Nephron (organoid): Measurements from ENCODE around the gene SMG6.

ENCODE experiments used
- H3K27ac Mint-ChIP-seq, 3 experiments: 2 replicates each; pipeline ENCODE4 v1.8.0; 2020; ENCODE audit warnings: mixed read lengths in 3 of 3, mild to moderate bottlenecking in 2 of 3, moderate library complexity in 1 of 3
- H3K27me3 Mint-ChIP-seq: 2 replicates; pipeline ENCODE4 v1.8.0; 2021; ENCODE audit warnings: low read depth, mild to moderate bottlenecking, moderate library complexity, mixed read lengths
- H3K36me3 Mint-ChIP-seq: 2 replicates; pipeline ENCODE4 v1.8.0; 2020; ENCODE audit warnings: low read depth, mixed read lengths
- H3K4me1 Mint-ChIP-seq: 2 replicates; pipeline ENCODE4 v1.8.0; 2020; ENCODE audit warnings: mixed read lengths
- H3K4me3 Mint-ChIP-seq, 3 experiments: 2 replicates each; pipeline ENCODE4 v1.8.0; 2020; ENCODE audit warnings: mild to moderate bottlenecking in 3 of 3, mixed read lengths in 3 of 3, moderate library complexity in 2 of 3
- H3K9me3 Mint-ChIP-seq: 2 replicates; pipeline ENCODE4 v1.8.0; 2020; ENCODE audit warnings: mixed read lengths
- CTCF ChIP-seq, 3 experiments: fragments of 200-600 bp; sonication (generic); IDR thresholded peaks; one replicate each; pipeline ENCODE4 v1.5.0; 2021; ENCODE audit warnings: antibody characterized with exemption in 3 of 3; ENCODE audit not compliant: unreplicated experiment in 3 of 3

SMG6 gene

DNA sequence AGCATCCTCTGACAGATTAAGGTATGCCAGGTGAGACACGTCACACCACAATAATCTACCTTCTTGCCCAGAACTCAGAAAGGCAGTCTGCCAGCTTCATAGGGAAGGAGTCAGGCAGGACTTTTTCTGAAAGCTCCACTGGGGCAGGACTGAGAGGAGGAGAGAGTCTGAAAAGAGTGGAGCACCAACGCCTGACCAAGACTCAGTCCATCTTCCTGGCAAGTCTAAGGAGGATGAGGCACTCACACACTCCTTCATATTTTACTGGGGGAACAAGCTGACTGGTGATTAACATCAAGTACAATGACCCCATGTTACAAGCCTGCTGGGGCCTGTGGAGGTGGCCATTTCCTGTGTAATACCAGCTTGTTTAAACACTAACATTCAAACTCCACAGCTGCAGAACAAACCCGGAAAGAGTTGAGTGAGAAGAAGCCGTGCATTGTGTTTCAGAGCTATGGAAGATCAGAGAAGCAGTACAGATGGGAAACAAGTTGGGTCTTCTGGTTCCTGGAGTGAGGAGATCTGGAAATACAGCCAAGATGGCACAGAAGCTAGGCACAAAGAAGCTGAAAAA, 126.3 kb downstream of the SMG6 start:
- H3K9me3 Mint-ChIP-seq: no peaks in the 10 kb centered on the region
- H3K4me1 Mint-ChIP-seq: peaks cover 97% of the 10 kb centered on the region
- no peak for TF ChIP-seq CTCF (IDR thresholded peaks at IDR 0.05; ENCODE audit: unreplicated experiment in 3 of 3)
- peak overlapping the region; percentile 7 to 49 (median 40) for H3K4me3 Mint-ChIP-seq
- no peaks in the 10 kb centered on the region for H3K27me3 Mint-ChIP-seq
- peak overlapping the region; percentile 99 for H3K27ac Mint-ChIP-seq
- H3K36me3 Mint-ChIP-seq: peaks cover 18% of the 10 kb centered on the region

DNA sequence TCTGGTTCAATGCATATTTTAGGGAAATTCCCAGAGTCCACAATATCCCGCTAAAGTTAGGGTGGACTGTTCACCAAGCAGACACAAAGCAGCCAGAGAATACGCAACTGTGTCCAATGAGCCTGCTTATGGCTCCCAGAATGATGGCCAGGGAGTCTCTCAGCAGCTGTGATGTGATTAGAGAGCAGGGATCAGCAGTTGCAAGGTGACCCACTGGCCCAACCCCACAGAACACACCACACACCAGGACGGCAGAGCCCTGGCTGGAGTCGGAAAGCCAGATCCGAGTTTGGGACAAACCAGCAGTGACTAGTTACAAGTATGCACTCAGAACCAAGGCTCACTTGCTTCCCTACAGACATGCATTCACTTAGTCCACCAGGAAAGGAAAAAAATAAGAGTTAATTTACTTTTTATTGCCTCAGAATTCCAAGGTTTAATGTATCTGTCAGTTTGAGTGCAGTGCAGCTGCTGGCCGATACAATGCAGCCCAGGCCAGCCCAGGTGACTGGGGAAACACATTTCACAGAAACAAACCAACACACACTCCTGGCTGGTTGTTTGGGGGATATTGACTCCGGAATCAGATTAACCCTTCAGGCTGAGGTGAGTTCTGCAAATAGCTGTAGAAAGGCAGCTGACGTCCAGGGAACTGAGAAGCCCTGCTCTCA, 127.0 kb downstream of the SMG6 start:
- Mint-ChIP-seq H3K4me1 (peaks cover 97% of the 10 kb centered on the region), H3K4me3 (peak overlapping the region; percentile 39 to 66 (median 40)), H3K36me3 (peaks cover 14% of the 10 kb centered on the region), H3K27ac (peak overlapping the region; percentile 99), H3K9me3 (no peaks in the 10 kb centered on the region), H3K27me3 (no peaks in the 10 kb centered on the region)
- TF ChIP-seq CTCF (IDR thresholded peaks at IDR 0.05; ENCODE audit: unreplicated experiment in 3 of 3): no peak

GRCh38 chr17:2175294-2175628, 128.3 kb downstream of the SMG6 start:
- Mint-ChIP-seq H3K9me3 (no peaks in the 10 kb centered on the region), H3K4me1 (peaks cover 88% of the 10 kb centered on the region), H3K4me3 (peak overlapping the region; percentile 41 to 73 (median 67)), H3K27me3 (no peaks in the 10 kb centered on the region), H3K36me3 (peaks cover 16% of the 10 kb centered on the region), H3K27ac (peak overlapping the region; percentile 99)
- TF ChIP-seq CTCF (IDR thresholded peaks at IDR 0.05; ENCODE audit: unreplicated experiment in 3 of 3): no peak

- Mint-ChIP-seq H3K36me3 (peaks cover 20% of the 10 kb centered on the region), H3K9me3 (no peaks in the 10 kb centered on the region), H3K4me1 (peaks cover 85% of the 10 kb centered on the region), H3K27ac (peak overlapping the region; percentile 99), H3K27me3 (no peaks in the 10 kb centered on the region), H3K4me3 (peak overlapping the region; percentile 67 to 79 (median 73))
- no peak for TF ChIP-seq CTCF (IDR thresholded peaks at IDR 0.05; ENCODE audit: unreplicated experiment in 3 of 3)
Measured at GRCh38 chr17:2174468-2175293, 128.9 kb downstream of the SMG6 start.

DNA sequence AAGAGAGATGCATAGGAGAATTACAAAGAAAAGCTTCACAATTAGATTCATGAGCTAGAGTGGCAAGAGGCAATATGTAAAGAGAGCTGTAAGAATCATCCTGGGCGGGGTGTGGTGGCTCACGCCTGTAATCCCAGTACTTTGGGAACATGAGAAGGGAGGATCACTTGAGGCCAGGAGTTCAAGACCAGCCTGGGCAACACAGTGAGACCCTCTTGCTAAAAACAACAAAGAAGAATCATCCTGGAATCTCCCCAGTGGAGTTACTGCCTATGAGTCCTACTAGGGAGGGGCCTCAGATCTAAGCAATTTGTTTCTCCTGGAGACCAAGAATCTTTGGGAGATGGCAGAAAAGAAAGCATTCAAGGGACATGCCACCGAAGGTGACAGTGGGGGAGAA, 129.6 kb downstream of the SMG6 start:
- no peaks in the 10 kb centered on the region for H3K9me3 Mint-ChIP-seq
- H3K4me3 Mint-ChIP-seq: peak overlapping the region; percentile 67 to 79 (median 73)
- peaks cover 26% of the 10 kb centered on the region for H3K36me3 Mint-ChIP-seq
- TF ChIP-seq CTCF (IDR thresholded peaks at IDR 0.05; ENCODE audit: unreplicated experiment in 3 of 3): no peak
- no peaks in the 10 kb centered on the region for H3K27me3 Mint-ChIP-seq
- peak overlapping the region; percentile 99 for H3K27ac Mint-ChIP-seq
- H3K4me1 Mint-ChIP-seq: peaks cover 84% of the 10 kb centered on the region
